ENCODE results near the gene SETD1B. TPM values are rescaled to one million over a fixed set of nuclear protein-coding genes. Genes with fewer than 3 reads are reported as not detected.
A peak's percentile ranks its signal among the peaks of the same experiment; 100 is the strongest.

Gene SETD1B
- total RNA-seq, 1 donor from 2014 or later = 7.9 TPM

GRCh38 chr12:121795034-121795968, 8.5 kb upstream of the SETD1B start:
- no peaks in the 10 kb centered on the region for H3K27me3 ChIP-seq (ENCODE audit: low read depth)
- H3K4me3 ChIP-seq = peak overlapping the region; percentile 81
- peaks cover 93% of the 10 kb centered on the region for H3K4me1 ChIP-seq
- H3K27ac ChIP-seq (replicated peaks) = peak overlapping the region; percentile 100
- intact Hi-C loops (cut with micrococcal nuclease) = no loop called here
- no peaks in the 10 kb centered on the region for H3K9me3 ChIP-seq (replicated peaks)
- TF ChIP-seq CTCF (IDR thresholded peaks at IDR 0.05; ENCODE audit: borderline replicate concordance) = peak; percentile 93
- H3K36me3 ChIP-seq = peaks cover 9% of the 10 kb centered on the region
- DNase-seq = peak; percentile 89

GRCh38 chr12:121796855-121797751, 6.7 kb upstream of the SETD1B start:
- H3K27ac ChIP-seq (replicated peaks) = peak overlapping the region; percentile 100
- H3K4me1 ChIP-seq = peaks cover 93% of the 10 kb centered on the region
- intact Hi-C loops (cut with micrococcal nuclease) = no loop called here
- no peaks in the 10 kb centered on the region for H3K27me3 ChIP-seq (ENCODE audit: low read depth)
- H3K9me3 ChIP-seq (replicated peaks) = no peaks in the 10 kb centered on the region
- peak overlapping the region; percentile 81 for H3K4me3 ChIP-seq
- peaks cover 9% of the 10 kb centered on the region for H3K36me3 ChIP-seq
- DNase-seq = peak; percentile 96
- peak; percentile 60 for TF ChIP-seq CTCF (IDR thresholded peaks at IDR 0.05; ENCODE audit: borderline replicate concordance)

GRCh38 chr12:121797937-121798786, 5.6 kb upstream of the SETD1B start:
- intact Hi-C loops (cut with micrococcal nuclease) = no loop called here
- no peak for TF ChIP-seq CTCF (IDR thresholded peaks at IDR 0.05; ENCODE audit: borderline replicate concordance)
- peak overlapping the region; percentile 81 for H3K4me3 ChIP-seq
- peaks cover 9% of the 10 kb centered on the region for H3K36me3 ChIP-seq
- peaks cover 87% of the 10 kb centered on the region for H3K4me1 ChIP-seq
- no peaks in the 10 kb centered on the region for H3K27me3 ChIP-seq (ENCODE audit: low read depth)
- peak overlapping the region; percentile 100 for H3K27ac ChIP-seq (replicated peaks)
- no peaks in the 10 kb centered on the region for H3K9me3 ChIP-seq (replicated peaks)
- DNase-seq = peak; percentile 84

GRCh38 chr12:121798787-121799155, 5.0 kb upstream of the SETD1B start:
- Histone ChIP-seq H3K36me3 (peaks cover 9% of the 10 kb centered on the region), H3K27me3 (ENCODE audit: low read depth) (no peaks in the 10 kb centered on the region), H3K9me3 (replicated peaks) (no peaks in the 10 kb centered on the region), H3K27ac (replicated peaks) (peak overlapping the region; percentile 100), H3K4me3 (peak overlapping the region; percentile 81), H3K4me1 (peaks cover 87% of the 10 kb centered on the region)
- TF ChIP-seq CTCF (IDR thresholded peaks at IDR 0.05; ENCODE audit: borderline replicate concordance) = no peak
- intact Hi-C loops (cut with micrococcal nuclease) = no loop called here
- no peak for DNase-seq
